RKO (cell line): ENCODE measurements around the gene NEK4.

Source experiments
- DNase-seq: peaks from one replicate; pipeline ENCODE4 v3.0.0-alpha.2; 2016; ENCODE audit warnings: low spot score

NEK4 gene

DNA sequence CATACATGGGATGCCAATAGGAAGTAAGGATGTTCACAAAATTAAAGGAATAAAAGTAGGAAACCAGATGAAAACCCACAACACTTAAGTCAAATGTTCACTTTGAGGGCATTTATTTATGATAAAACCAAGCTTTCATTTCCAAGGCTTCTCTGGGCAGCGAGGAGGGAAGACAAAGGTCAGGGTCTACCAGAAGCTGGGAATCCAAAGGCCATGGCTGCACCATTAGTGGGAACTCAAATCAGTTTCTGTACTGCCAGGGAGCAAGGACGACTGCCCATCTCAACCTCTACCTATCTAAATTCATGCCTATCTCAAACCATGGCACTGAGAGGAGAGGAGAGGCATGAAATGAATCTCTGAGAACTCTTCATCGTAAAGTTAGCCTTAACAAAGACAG is 107.6 kb downstream of the NEK4 start:
- DNase-seq = no peak

GRCh38 chr3:52660046-52660445 is 110.7 kb downstream of the NEK4 start:
- DNase-seq = no peak
